Type B pancreatic cell (in vitro differentiated cells): ENCODE measurements around the gene DNAJC17. TPM values are rescaled to one million over a fixed set of nuclear protein-coding genes. Genes with fewer than 3 reads are reported as not detected.

ENCODE experiments used
- DNase-seq: peaks from one replicate; pipeline ENCODE4 v3.0.0; 2021; ENCODE audit warnings: mixed read lengths; ENCODE audit not compliant: unreplicated experiment; ENCODE audit errors: extremely low spot score
- H3K27ac Mint-ChIP-seq: 2 replicates; pipeline ENCODE4 v1.8.0; 2021; ENCODE audit warnings: mild to moderate bottlenecking, mixed read lengths
- H3K27me3 Mint-ChIP-seq: 2 replicates; pipeline ENCODE4 v1.8.0; 2021; ENCODE audit warnings: mixed read lengths
- H3K36me3 Mint-ChIP-seq: 2 replicates; pipeline ENCODE4 v1.8.0; 2021; ENCODE audit warnings: mixed read lengths
- H3K4me1 Mint-ChIP-seq: one replicate; pipeline ENCODE4 v1.8.0; 2021; ENCODE audit warnings: mixed read lengths; ENCODE audit not compliant: unreplicated experiment
- H3K4me3 Mint-ChIP-seq: 2 replicates; pipeline ENCODE4 v1.8.0; 2021; ENCODE audit warnings: mild to moderate bottlenecking, mixed read lengths
- H3K9me3 Mint-ChIP-seq: 2 replicates; pipeline ENCODE4 v1.8.0; 2021; ENCODE audit warnings: mixed read lengths
- total RNA-seq: library from RNA; stranded (reverse); gene quantifications from 2 replicates; pipeline ENCODE4 v1.2.1, GENCODE V29; 2021; ENCODE audit warnings: low replicate concordance
- TF ChIP-seq, protein P1 (sequence below): fragments of 200-600 bp; sonication (generic); conservative IDR thresholded peaks from 2 replicates; pipeline ENCODE4 v1.5.0; 2021; ENCODE audit warnings: antibody characterized with exemption, mild to moderate bottlenecking

Gene DNAJC17
- total RNA-seq, 1 donor from 2014 or later = 38.3 TPM

DNA sequence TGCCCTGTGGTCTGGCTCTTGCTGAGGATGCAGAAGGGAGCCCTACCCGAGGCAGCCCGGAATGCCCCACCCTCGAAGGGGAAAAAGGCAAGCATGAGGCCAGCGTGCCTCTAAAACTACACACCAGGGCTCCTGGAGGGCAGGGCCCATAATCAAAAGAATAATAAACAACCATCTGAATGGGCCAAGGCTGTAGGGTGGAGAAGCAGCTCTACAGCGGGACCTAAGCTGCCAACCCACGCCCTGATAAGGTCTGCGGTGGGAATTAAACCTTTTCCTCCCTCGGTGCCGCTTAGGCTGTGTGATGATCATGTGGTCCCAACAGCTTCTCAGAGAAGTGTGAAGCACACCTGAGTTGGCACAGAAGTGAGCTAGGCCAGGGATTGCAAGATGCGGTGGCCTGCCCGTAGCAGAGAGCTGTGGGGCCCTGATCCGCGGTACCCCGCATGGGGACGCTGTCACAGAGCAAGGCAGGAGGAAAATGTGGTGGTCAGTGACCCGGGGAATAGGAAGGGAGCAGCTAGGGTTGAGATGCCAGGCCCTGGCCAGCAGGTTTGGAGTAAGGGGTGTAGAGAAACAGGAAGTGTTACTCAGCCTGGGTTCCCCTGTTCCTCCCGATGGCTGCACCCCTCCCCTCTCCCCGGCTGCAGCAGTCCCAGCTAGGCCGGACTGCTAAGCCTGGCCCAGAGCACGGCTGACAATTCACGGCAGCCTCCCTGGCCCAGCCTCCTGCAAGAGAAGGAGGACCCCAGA lies 38.6 kb downstream of the DNAJC17 start:
- Mint-ChIP-seq H3K36me3 (no peaks in the 10 kb centered on the region), H3K9me3 (no peaks in the 10 kb centered on the region), H3K4me3 (no peak overlapping the region), H3K27me3 (peaks cover 2% of the 10 kb centered on the region), H3K27ac (no peak overlapping the region), H3K4me1 (peaks cover 27% of the 10 kb centered on the region)
- TF ChIP-seq, protein P1, sequence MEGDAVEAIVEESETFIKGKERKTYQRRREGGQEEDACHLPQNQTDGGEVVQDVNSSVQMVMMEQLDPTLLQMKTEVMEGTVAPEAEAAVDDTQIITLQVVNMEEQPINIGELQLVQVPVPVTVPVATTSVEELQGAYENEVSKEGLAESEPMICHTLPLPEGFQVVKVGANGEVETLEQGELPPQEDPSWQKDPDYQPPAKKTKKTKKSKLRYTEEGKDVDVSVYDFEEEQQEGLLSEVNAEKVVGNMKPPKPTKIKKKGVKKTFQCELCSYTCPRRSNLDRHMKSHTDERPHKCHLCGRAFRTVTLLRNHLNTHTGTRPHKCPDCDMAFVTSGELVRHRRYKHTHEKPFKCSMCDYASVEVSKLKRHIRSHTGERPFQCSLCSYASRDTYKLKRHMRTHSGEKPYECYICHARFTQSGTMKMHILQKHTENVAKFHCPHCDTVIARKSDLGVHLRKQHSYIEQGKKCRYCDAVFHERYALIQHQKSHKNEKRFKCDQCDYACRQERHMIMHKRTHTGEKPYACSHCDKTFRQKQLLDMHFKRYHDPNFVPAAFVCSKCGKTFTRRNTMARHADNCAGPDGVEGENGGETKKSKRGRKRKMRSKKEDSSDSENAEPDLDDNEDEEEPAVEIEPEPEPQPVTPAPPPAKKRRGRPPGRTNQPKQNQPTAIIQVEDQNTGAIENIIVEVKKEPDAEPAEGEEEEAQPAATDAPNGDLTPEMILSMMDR = no peak
- no peak for DNase-seq

DNA sequence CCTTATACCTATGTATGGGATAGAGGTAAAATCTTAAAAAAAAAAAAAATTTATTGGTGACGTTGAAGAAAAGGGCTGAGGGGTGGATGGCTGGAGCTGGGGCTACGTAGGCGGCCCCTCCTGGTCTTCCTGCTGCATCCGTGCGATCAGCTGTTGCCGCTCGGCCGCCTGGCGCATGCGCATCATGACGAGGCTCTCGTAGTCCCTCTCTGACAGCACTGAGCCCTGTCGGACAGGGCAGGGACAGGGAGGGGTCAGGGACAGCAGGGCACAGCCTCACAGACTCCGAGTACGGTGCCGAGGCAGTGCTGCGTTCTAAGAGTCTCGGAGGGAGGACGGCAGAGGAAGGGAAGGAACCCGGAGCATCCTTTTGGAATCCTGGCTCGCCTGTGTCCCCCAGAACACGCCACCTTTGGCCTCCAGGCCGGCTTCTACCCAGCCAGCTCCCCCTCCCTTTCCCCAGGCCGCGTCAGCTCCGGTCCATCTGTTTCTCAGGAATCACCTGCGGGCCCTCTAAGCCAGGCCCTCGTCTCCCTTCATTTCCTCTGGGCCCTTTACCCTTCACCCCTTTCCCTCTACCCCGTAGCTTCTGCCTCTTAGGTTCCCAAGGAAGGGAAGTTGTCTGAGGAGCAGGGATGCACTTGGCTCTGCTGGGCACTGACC lies 39.3 kb downstream of the DNAJC17 start:
- H3K4me1 Mint-ChIP-seq = peaks cover 27% of the 10 kb centered on the region
- no peak for DNase-seq
- H3K9me3 Mint-ChIP-seq = no peaks in the 10 kb centered on the region
- peaks cover 2% of the 10 kb centered on the region for H3K27me3 Mint-ChIP-seq
- H3K27ac Mint-ChIP-seq = no peak overlapping the region
- no peaks in the 10 kb centered on the region for H3K36me3 Mint-ChIP-seq
- TF ChIP-seq, protein P1 = no peak
- no peak overlapping the region for H3K4me3 Mint-ChIP-seq

DNA sequence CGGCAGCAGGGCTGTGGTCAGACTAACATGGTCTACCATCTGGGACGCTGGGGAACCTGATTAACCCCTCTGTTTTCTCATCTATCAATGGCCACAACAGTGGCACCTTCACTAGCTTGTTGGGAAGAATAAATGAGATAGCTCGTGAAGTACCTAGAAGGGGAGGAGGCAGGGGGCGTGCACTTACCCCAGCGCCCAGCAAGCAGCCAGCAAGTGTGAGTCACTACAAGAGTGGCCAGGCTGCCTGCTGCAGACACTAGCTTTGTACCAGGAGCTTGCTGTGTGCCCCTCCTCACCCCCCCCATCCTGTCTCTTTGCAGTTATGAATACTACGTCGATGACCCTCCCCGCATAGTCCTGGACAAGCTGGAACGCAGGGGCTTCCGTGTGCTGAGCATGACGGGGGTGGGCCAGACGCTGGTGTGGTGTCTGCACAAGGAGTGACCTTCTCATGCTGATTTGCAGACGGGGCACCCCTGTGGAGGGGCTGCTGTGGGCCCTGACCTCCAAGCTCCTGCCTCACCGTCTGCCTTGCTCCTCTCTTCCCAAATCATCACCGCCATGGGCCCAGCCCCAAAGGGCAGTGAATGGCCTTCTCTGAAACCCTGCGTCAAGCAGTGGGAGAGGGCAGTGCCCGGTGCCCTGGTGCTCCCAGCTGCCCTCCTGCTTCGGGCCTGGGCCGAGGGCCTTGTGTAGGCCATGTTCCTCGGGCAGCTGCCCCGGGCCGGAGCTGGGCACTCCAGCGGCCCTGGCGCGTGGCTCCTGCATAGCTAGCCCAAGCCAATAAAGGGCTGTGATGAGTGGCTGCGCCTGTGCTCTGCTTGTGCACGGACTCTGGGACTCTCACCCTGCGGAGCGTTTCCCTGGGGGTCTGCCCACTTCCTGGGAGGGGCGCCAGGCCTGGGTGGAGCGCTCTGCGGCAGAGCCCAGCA lies 40.1 kb downstream of the DNAJC17 start:
- no peaks in the 10 kb centered on the region for H3K9me3 Mint-ChIP-seq
- no peak for DNase-seq
- peaks cover 2% of the 10 kb centered on the region for H3K27me3 Mint-ChIP-seq
- H3K4me1 Mint-ChIP-seq = peaks cover 27% of the 10 kb centered on the region
- TF ChIP-seq, protein P1 = no peak
- H3K4me3 Mint-ChIP-seq = no peak overlapping the region
- peak overlapping the region; percentile 92 for H3K27ac Mint-ChIP-seq
- no peaks in the 10 kb centered on the region for H3K36me3 Mint-ChIP-seq

DNA sequence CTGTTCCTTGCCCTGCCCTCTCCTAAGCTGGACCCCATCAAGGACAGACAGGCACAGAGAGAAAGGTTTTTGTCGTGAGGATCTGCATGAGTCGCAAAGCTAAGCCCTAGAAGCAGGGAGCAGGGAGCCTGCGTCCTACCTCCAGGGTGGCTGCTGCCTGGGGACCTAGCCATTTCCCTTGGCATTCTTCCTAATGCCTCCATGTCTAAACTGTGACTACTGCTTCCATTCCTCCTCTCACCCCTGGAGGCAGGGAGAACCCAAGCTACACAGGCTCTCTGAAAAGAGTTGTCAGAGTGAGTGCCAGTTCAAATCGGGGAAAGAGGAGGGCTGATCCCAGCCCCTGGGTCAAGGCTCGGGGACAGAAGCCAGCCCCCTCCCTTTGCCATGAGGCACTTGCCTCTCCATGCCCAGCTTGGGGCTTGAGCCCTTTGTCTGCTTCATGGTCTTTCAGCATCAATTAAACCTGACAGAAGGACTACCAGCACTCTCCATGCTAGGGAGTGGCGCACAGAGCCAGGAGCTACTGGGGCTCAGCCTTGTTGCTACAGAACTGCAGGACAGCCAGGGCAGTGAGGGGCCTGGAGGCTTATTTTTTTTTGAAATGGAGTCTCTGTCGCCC lies 41.0 kb downstream of the DNAJC17 start:
- peaks cover 27% of the 10 kb centered on the region for H3K4me1 Mint-ChIP-seq
- H3K4me3 Mint-ChIP-seq = peak overlapping the region; percentile 52
- no peak for DNase-seq
- TF ChIP-seq, protein P1 = no peak
- peaks cover 2% of the 10 kb centered on the region for H3K27me3 Mint-ChIP-seq
- peak overlapping the region; percentile 92 for H3K27ac Mint-ChIP-seq
- no peaks in the 10 kb centered on the region for H3K9me3 Mint-ChIP-seq
- no peaks in the 10 kb centered on the region for H3K36me3 Mint-ChIP-seq

DNA sequence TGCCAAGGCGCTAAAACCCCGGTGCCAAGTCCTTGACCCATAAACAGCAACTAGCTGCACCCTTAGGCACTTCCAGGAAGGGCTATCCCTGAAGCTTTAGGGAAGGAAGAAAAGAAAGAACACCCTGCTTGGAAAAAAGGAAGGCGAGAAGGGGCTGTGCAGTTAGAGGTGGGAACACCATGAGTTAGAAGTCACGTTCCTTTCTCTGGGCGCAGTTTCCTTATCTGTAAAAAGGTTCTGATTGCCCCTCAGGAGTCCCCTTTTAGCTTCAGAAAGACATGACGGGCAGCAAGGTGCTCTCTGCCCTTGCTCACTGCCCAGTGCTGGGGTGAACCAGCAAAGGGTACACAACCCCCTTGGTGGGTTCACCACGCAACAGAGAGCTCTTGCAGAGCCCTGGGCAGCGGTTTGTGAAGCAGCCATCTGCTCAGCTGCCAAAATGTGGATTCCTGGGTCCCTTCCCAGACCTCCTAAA lies 42.6 kb downstream of the DNAJC17 start:
- TF ChIP-seq, protein P1 = no peak
- DNase-seq = no peak
- H3K9me3 Mint-ChIP-seq = no peaks in the 10 kb centered on the region
- peak overlapping the region; percentile 92 for H3K27ac Mint-ChIP-seq
- peak overlapping the region; percentile 87 for H3K4me3 Mint-ChIP-seq
- no peaks in the 10 kb centered on the region for H3K36me3 Mint-ChIP-seq
- H3K4me1 Mint-ChIP-seq = peaks cover 21% of the 10 kb centered on the region
- peaks cover 2% of the 10 kb centered on the region for H3K27me3 Mint-ChIP-seq
